PC-9 (cell line): ENCODE results near the gene GFER. TPM values are rescaled to one million over a fixed set of nuclear protein-coding genes. Genes with fewer than 3 reads are reported as not detected.
A peak's percentile ranks its signal among the peaks of the same experiment; 100 is the strongest.

Experiments used
- BruUV-seq: library from RNA; stranded (reverse); fragments of 400-500 nt; replicated peaks from 2 replicates; lab custom pipeline; 2021; lab: Mats Ljungman, UMichigan
- CTCF ChIA-PET: fragments of 300-600 bp; sonication (Branson Sonifier 250); formaldehyde crosslinking; loops from one replicate; lab custom pipeline; 2022; ENCODE audit warnings: antibody characterized with exemption; lab: Charles Lee
- POLR2A ChIA-PET: fragments of 300-600 bp; sonication (Branson Sonifier 250); formaldehyde crosslinking; loops from one replicate; lab custom pipeline; 2022; ENCODE audit warnings: antibody characterized with exemption; ENCODE audit not compliant: unreplicated experiment; lab: Charles Lee
- DNase-seq, 2 experiments: peaks; one replicate each; pipeline versions ENCODE4 v3.0.0 to v3.0.0-alpha.2; 2015 to 2022; ENCODE audit warnings: mixed read lengths in 1 of 2
- H2AFZ ChIP-seq: fragments of 200-600 bp; sonication (generic); 2 replicates; pipeline ENCODE4 v1.8.1; 2017; ENCODE audit warnings: antibody characterized with exemption
- H3F3A ChIP-seq: fragments of 200-600 bp; sonication (generic); 2 replicates; pipeline ENCODE4 v1.8.1; 2017; ENCODE audit warnings: antibody characterized with exemption, mild to moderate bottlenecking, low read depth; ENCODE audit not compliant: insufficient read depth
- H3K27ac ChIP-seq: fragments of 200-600 bp; sonication (generic); 2 replicates; pipeline ENCODE4 v1.6.1; 2016; ENCODE audit warnings: mixed run types
- H3K27me3 ChIP-seq: fragments of 200-600 bp; sonication (generic); 2 replicates; pipeline ENCODE4 v1.6.1; 2016; ENCODE audit warnings: low read depth, mixed run types; ENCODE audit not compliant: insufficient read depth
- H3K36me3 ChIP-seq: fragments of 200-600 bp; sonication (generic); 2 replicates; pipeline ENCODE4 v1.6.1; 2016; ENCODE audit warnings: low read depth, mixed run types
- H3K4me1 ChIP-seq: fragments of 200-600 bp; sonication (generic); replicated peaks from 2 replicates; pipeline ENCODE4 v1.6.1; 2016; ENCODE audit warnings: mixed run types; ENCODE audit not compliant: insufficient read depth
- H3K4me2 ChIP-seq: fragments of 200-600 bp; sonication (generic); 2 replicates; pipeline ENCODE4 v1.6.1; 2017; ENCODE audit warnings: mixed run types
- H3K4me3 ChIP-seq: fragments of 200-600 bp; sonication (generic); 2 replicates; pipeline ENCODE4 v1.6.1; 2016; ENCODE audit warnings: mixed run types
- H3K79me2 ChIP-seq: fragments of 200-600 bp; sonication (generic); 2 replicates; pipeline ENCODE4 v1.6.1; 2017; ENCODE audit warnings: low read depth, mixed run types
- H3K9me2 ChIP-seq: fragments of 200-600 bp; sonication (generic); 2 replicates; pipeline ENCODE4 v1.8.1; 2017; ENCODE audit warnings: mild to moderate bottlenecking; ENCODE audit not compliant: insufficient read depth
- H3K9me3 ChIP-seq: fragments of 200-600 bp; sonication (generic); 2 replicates; pipeline ENCODE4 v1.8.1; 2016; ENCODE audit warnings: low read depth; ENCODE audit not compliant: insufficient read depth
- H4K20me1 ChIP-seq: fragments of 200-600 bp; sonication (generic); 2 replicates; pipeline ENCODE4 v1.8.1; 2017; ENCODE audit not compliant: insufficient read depth
- CTCF ChIP-seq: fragments of 200-600 bp; sonication (generic); conservative IDR thresholded peaks from 2 replicates; pipeline ENCODE4 v1.6.1; 2017; ENCODE audit warnings: mixed run types, antibody characterized with exemption, mild to moderate bottlenecking, moderate library complexity
- EZH2 ChIP-seq: fragments of 200-600 bp; sonication (generic); IDR thresholded peaks from 2 replicates; pipeline ENCODE4 v1.8.0; 2017; ENCODE audit warnings: antibody characterized with exemption, low read depth
- intact Hi-C: fragments of 100-400 bp; cut with micrococcal nuclease; formaldehyde crosslinking; loops from one replicate; pipeline ENCODE4 v1.10.0; 2022; ENCODE audit not compliant: unreplicated experiment
- total RNA-seq: library from RNA; stranded (reverse); gene quantifications from 2 replicates; pipeline ENCODE4 v1.2.3, GENCODE V29; 2021

GFER gene
- total RNA-seq, 1 experiment from 2014 or later, result 59.7 TPM

GRCh38 chr16:2025251-2025650, 41.3 kb downstream of the GFER start:
- no peak for DNase-seq
- Histone ChIP-seq H3K4me3 (no peak overlapping the region), H3F3A (peaks cover 9% of the 10 kb centered on the region; the same call in 1 of the 2 replicates), H3K36me3 (no peaks in the 10 kb centered on the region), H3K4me1 (peaks cover 16% of the 10 kb centered on the region), H2AFZ (no peak overlapping the region), H3K4me2 (no peak overlapping the region), H3K27ac (no peak overlapping the region), H4K20me1 (peaks cover 4% of the 10 kb centered on the region; the same call in 1 of the 2 replicates), H3K79me2 (0 out of 2 replicates have a peak, but pooled peaks cover 4% of the 10 kb centered on the region), H3K9me2 (no peaks in the 10 kb centered on the region), H3K27me3 (no peaks in the 10 kb centered on the region), H3K9me3 (no peaks in the 10 kb centered on the region)
- no TSS peak for BruUV-seq
- intact Hi-C loops, result no loop called here
- TF ChIP-seq CTCF (no peak), EZH2 (no peak)
- POLR2A ChIA-PET, result no interaction called here
- CTCF ChIA-PET, result interaction anchor here (1.2 kb wide), 1 partner anchor 9 kb away, joined by 5 read pairs; no protein-coding TSS in a partner anchor

GRCh38 chr16:2025878-2026460, 42.0 kb downstream of the GFER start:
- peak overlapping the region; percentile 34; the same call in 1 of the 2 replicates for H3K4me3 ChIP-seq
- no peaks in the 10 kb centered on the region for H3K9me2 ChIP-seq
- BruUV-seq, result no TSS peak
- peaks cover 16% of the 10 kb centered on the region for H3K4me1 ChIP-seq
- H3K9me3 ChIP-seq, result no peaks in the 10 kb centered on the region
- no peak overlapping the region for H3K27ac ChIP-seq
- H4K20me1 ChIP-seq, result peaks cover 4% of the 10 kb centered on the region; the same call in 1 of the 2 replicates
- ChIA-PET CTCF (interaction anchor here (1.2 kb wide), 1 partner anchor 10 kb away, joined by 5 read pairs; no protein-coding TSS in a partner anchor), POLR2A (no interaction called here)
- TF ChIP-seq CTCF, result no peak
- TF ChIP-seq EZH2, result no peak
- H3K27me3 ChIP-seq, result no peaks in the 10 kb centered on the region
- H2AFZ ChIP-seq, result no peak overlapping the region
- peak overlapping the region; percentile 65 for H3K4me2 ChIP-seq
- intact Hi-C loops, result no loop called here
- 0 out of 2 replicates have a peak, but pooled peaks cover 4% of the 10 kb centered on the region for H3K79me2 ChIP-seq
- DNase-seq, result no peak
- H3K36me3 ChIP-seq, result no peaks in the 10 kb centered on the region
- peaks cover 9% of the 10 kb centered on the region; the same call in 1 of the 2 replicates for H3F3A ChIP-seq

GRCh38 chr16:2026461-2027023, 42.5 kb downstream of the GFER start, which contains the start of gene NHERF2:
Gene NHERF2, plus strand, starts transcription at chr16:2026902. Its CDS starts 104 bp downstream, at chr16:2027006.
- DNase-seq, result peak in 1 of 2 experiments; percentile 51
- no TSS peak for BruUV-seq
- no peaks in the 10 kb centered on the region for H3K36me3 ChIP-seq
- 0 out of 2 replicates have a peak, but pooled peaks cover 4% of the 10 kb centered on the region for H3K79me2 ChIP-seq
- TF ChIP-seq EZH2 (no peak), CTCF (no peak)
- H2AFZ ChIP-seq, result 0 out of 2 replicates have a peak within 1 kb of the TSS, but pooled peaks have one; percentile 22
- H3F3A ChIP-seq, result peaks cover 9% of the 10 kb centered on the region; the same call in 1 of the 2 replicates
- no peak within 1 kb of the TSS for H3K27ac ChIP-seq
- peaks cover 16% of the 10 kb centered on the region for H3K4me1 ChIP-seq
- H3K4me2 ChIP-seq, result peak within 1 kb of the TSS; percentile 85
- H3K9me3 ChIP-seq, result no peaks in the 10 kb centered on the region
- peak within 1 kb of the TSS; percentile 58 for H3K4me3 ChIP-seq
- ChIA-PET CTCF (interaction anchor here (0.6 to 0.7 kb wide), 2 partner anchors 15 to 21 kb away, joined by 5 to 12 read pairs; partner anchors contain the start of gene TSC2), POLR2A (interaction anchor here (0.6 kb wide), 1 partner anchor 62 kb away, joined by 7 read pairs; the partner anchor contains the start of gene RPS2)
- H3K9me2 ChIP-seq, result no peaks in the 10 kb centered on the region
- H3K27me3 ChIP-seq, result no peaks in the 10 kb centered on the region
- peaks cover 4% of the 10 kb centered on the region; the same call in 1 of the 2 replicates for H4K20me1 ChIP-seq
- intact Hi-C loops, result no loop called here
